ENCODE measurements around the gene UGT1A4. TPM values are rescaled to one million over a fixed set of nuclear protein-coding genes. Genes with fewer than 3 reads are reported as not detected.

UGT1A4 gene
- not detected in 2 replicates for total RNA-seq
- not detected in 2 replicates for polyA plus RNA-seq
- not detected in 2 replicates for polyA plus RNA-seq (2012)
- polyA minus RNA-seq (ENCODE audit: low replicate concordance), result not detected in 2 replicates

GRCh38 chr2:233718552-233718951 lies at the start of gene UGT1A4:
UGT1A4 (plus strand) TSS chr2:233718736; CDS start chr2:233718821, 85 bp downstream.
- H3K79me2 ChIP-seq (ENCODE audit: control insufficient read depth, insufficient read depth, low read length), result no peaks in the 10 kb centered on the region
- no peak within 1 kb of the TSS for H3K4me2 ChIP-seq (ENCODE audit: extremely low read depth, insufficient read depth, low read length)
- no peaks in the 10 kb centered on the region for H3K36me3 ChIP-seq (ENCODE audit: control insufficient read depth, insufficient read depth, low read length)
- H3K9ac ChIP-seq (ENCODE audit: insufficient read depth, low read length), result no peak within 1 kb of the TSS
- DNase-seq (ENCODE audit: low read depth in 2 of 2), result no peak
- no peaks in the 10 kb centered on the region for H3K9me3 ChIP-seq (ENCODE audit: control insufficient read depth, insufficient read depth, low read depth, low read length)
- TF ChIP-seq, protein P1, sequence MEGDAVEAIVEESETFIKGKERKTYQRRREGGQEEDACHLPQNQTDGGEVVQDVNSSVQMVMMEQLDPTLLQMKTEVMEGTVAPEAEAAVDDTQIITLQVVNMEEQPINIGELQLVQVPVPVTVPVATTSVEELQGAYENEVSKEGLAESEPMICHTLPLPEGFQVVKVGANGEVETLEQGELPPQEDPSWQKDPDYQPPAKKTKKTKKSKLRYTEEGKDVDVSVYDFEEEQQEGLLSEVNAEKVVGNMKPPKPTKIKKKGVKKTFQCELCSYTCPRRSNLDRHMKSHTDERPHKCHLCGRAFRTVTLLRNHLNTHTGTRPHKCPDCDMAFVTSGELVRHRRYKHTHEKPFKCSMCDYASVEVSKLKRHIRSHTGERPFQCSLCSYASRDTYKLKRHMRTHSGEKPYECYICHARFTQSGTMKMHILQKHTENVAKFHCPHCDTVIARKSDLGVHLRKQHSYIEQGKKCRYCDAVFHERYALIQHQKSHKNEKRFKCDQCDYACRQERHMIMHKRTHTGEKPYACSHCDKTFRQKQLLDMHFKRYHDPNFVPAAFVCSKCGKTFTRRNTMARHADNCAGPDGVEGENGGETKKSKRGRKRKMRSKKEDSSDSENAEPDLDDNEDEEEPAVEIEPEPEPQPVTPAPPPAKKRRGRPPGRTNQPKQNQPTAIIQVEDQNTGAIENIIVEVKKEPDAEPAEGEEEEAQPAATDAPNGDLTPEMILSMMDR (conservative IDR thresholded peaks at IDR 0.05 in 1 of 2, IDR thresholded peaks at IDR 0.05 in 1 of 2; ENCODE audit: low read depth in 1 of 2, low read length in 2 of 2), result no peak
- TF ChIP-seq EZH2 (IDR thresholded peaks at IDR 0.05; ENCODE audit: low read length, missing control alignments), result no peak
- H3K4me1 ChIP-seq (ENCODE audit: control insufficient read depth, extremely low read depth, insufficient read depth, low read length), result no peaks in the 10 kb centered on the region
- H3K27me3 ChIP-seq (ENCODE audit: control insufficient read depth, insufficient read depth, low read length), result peaks cover 4% of the 10 kb centered on the region
- no peak within 1 kb of the TSS for H3K4me3 ChIP-seq (replicated peaks in 1 of 4; ENCODE audit: control extremely low read depth in 1 of 4, insufficient read depth in 1 of 4, low read depth in 3 of 4, low read length in 4 of 4)
- no peak within 1 kb of the TSS for H3K27ac ChIP-seq (ENCODE audit: insufficient read depth, low read length)
- no peak within 1 kb of the TSS for H2AFZ ChIP-seq (ENCODE audit: low read length)
- no peaks in the 10 kb centered on the region for H4K20me1 ChIP-seq (ENCODE audit: control insufficient read depth, extremely low read depth, insufficient read depth, low read length)

DNA sequence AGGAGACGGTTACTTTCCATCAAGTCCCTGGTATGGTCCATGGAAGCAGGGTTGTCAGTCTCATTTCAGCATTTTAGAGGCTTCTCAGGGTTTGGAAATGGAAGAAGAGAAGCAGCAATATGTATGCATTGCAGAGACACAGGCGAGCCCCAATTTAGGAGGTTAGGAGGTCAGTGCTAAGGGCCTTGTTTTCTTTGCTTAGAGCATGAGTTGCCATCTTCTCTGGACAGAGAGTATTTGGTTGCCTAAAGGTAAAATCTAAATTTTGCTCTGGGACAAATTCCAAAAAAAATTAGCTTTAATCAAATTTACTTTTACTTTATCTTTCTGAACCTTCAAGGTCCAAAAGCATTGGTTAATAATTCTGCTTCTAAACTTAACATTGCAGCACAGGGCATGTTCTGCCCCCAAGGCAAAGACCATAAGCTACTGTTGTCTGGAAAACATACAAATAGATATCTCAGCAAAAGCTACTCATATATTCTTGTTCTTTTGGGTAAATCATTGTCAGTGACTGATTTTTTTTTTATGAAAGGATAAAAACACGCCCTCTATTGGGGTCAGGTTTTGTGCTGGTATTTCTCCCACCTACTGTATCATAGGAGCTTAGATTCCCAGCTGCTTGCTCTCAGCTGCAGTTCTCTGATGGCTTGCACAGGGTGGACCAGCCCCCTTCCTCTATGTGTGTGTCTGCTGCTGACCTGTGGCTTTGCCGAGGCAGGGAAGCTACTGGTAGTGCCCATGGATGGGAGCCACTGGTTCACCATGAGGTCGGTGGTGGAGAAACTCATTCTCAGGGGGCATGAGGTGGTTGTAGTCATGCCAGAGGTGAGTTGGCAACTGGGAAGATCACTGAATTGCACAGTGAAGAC lies 47.0 kb upstream of the UGT1A4 start, which contains the start of gene UGT1A9:
Gene UGT1A9 (plus strand): TSS at position 609 of the 872 bp plus-strand sequence. CDS start 37 bp downstream, at position 646.
- Histone ChIP-seq H4K20me1 (ENCODE audit: control insufficient read depth, extremely low read depth, insufficient read depth, low read length) (no peaks in the 10 kb centered on the region), H2AFZ (ENCODE audit: low read length) (no peak within 1 kb of the TSS), H3K9ac (ENCODE audit: insufficient read depth, low read length) (no peak within 1 kb of the TSS), H3K27ac (ENCODE audit: insufficient read depth, low read length) (no peak within 1 kb of the TSS), H3K4me3 (replicated peaks in 1 of 4; ENCODE audit: control extremely low read depth in 1 of 4, insufficient read depth in 1 of 4, low read depth in 3 of 4, low read length in 4 of 4) (no peak within 1 kb of the TSS), H3K79me2 (ENCODE audit: control insufficient read depth, insufficient read depth, low read length) (no peaks in the 10 kb centered on the region), H3K9me3 (ENCODE audit: control insufficient read depth, insufficient read depth, low read depth, low read length) (no peaks in the 10 kb centered on the region), H3K36me3 (ENCODE audit: control insufficient read depth, insufficient read depth, low read length) (no peaks in the 10 kb centered on the region), H3K27me3 (ENCODE audit: control insufficient read depth, insufficient read depth, low read length) (no peaks in the 10 kb centered on the region), H3K4me2 (ENCODE audit: extremely low read depth, insufficient read depth, low read length) (no peak within 1 kb of the TSS), H3K4me1 (ENCODE audit: control insufficient read depth, extremely low read depth, insufficient read depth, low read length) (no peaks in the 10 kb centered on the region)
- no peak for TF ChIP-seq EZH2 (IDR thresholded peaks at IDR 0.05; ENCODE audit: low read length, missing control alignments)
- TF ChIP-seq, protein P1 (conservative IDR thresholded peaks at IDR 0.05 in 1 of 2, IDR thresholded peaks at IDR 0.05 in 1 of 2; ENCODE audit: low read depth in 1 of 2, low read length in 2 of 2), result no peak
- no peak for DNase-seq (ENCODE audit: low read depth in 2 of 2)

- H4K20me1 ChIP-seq (ENCODE audit: control insufficient read depth, extremely low read depth, insufficient read depth, low read length), result no peaks in the 10 kb centered on the region
- TF ChIP-seq, protein P1 (conservative IDR thresholded peaks at IDR 0.05 in 1 of 2, IDR thresholded peaks at IDR 0.05 in 1 of 2; ENCODE audit: low read depth in 1 of 2, low read length in 2 of 2), result no peak
- no peak for TF ChIP-seq EZH2 (IDR thresholded peaks at IDR 0.05; ENCODE audit: low read length, missing control alignments)
- no peaks in the 10 kb centered on the region for H3K79me2 ChIP-seq (ENCODE audit: control insufficient read depth, insufficient read depth, low read length)
- DNase-seq (ENCODE audit: low read depth in 2 of 2), result no peak
- no peaks in the 10 kb centered on the region for H3K9me3 ChIP-seq (ENCODE audit: control insufficient read depth, insufficient read depth, low read depth, low read length)
- no peaks in the 10 kb centered on the region for H3K4me1 ChIP-seq (ENCODE audit: control insufficient read depth, extremely low read depth, insufficient read depth, low read length)
- H2AFZ ChIP-seq (ENCODE audit: low read length), result no peak overlapping the region
- no peaks in the 10 kb centered on the region for H3K36me3 ChIP-seq (ENCODE audit: control insufficient read depth, insufficient read depth, low read length)
- H3K4me3 ChIP-seq (replicated peaks in 1 of 4; ENCODE audit: control extremely low read depth in 1 of 4, insufficient read depth in 1 of 4, low read depth in 3 of 4, low read length in 4 of 4), result no peak overlapping the region
- H3K4me2 ChIP-seq (ENCODE audit: extremely low read depth, insufficient read depth, low read length), result no peak overlapping the region
- H3K27ac ChIP-seq (ENCODE audit: insufficient read depth, low read length), result no peak overlapping the region
- no peak overlapping the region for H3K9ac ChIP-seq (ENCODE audit: insufficient read depth, low read length)
- no peaks in the 10 kb centered on the region for H3K27me3 ChIP-seq (ENCODE audit: control insufficient read depth, insufficient read depth, low read length)
Measured at GRCh38 chr2:233672886-233673285, 45.6 kb upstream of the UGT1A4 start.
